ENCODE results near the gene TFB1M.
A peak's percentile ranks its signal among the peaks of the same experiment; 100 is the strongest.
"Not testable (repeated sequence)": the region's sequence is repeated elsewhere in the genome, so short reads cannot be mapped to it uniquely, and the experiment has no call there.

The TFB1M gene

GRCh38 chr6:155329460-155330132, 15.3 kb upstream of the TFB1M start:
- DNase-seq: no peak

GRCh38 chr6:155328539-155329459, 14.5 kb upstream of the TFB1M start:
- no peak for DNase-seq

DNA sequence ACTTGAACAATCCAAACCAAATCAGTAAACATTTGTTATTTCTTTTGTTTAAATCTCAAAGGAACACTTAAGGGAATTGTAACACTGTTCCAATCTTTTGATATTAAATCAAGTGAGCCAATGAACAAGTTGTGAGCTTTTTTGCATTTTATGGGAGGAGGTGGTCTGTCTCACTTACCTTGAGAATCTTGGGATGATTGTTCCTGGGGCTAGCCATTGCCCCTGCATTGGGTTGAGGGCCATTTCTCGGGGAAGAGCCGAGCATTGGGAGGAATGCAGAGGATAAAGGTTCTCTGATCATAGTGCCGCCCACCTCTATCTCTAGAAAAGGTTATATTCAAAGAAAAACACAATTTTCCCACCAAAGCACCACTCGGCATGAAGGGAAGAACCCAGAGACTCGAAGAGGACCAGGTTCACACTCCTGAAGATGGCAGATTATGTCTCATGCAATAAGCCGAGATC, 13.8 kb upstream of the TFB1M start:
- DNase-seq: no peak

DNA sequence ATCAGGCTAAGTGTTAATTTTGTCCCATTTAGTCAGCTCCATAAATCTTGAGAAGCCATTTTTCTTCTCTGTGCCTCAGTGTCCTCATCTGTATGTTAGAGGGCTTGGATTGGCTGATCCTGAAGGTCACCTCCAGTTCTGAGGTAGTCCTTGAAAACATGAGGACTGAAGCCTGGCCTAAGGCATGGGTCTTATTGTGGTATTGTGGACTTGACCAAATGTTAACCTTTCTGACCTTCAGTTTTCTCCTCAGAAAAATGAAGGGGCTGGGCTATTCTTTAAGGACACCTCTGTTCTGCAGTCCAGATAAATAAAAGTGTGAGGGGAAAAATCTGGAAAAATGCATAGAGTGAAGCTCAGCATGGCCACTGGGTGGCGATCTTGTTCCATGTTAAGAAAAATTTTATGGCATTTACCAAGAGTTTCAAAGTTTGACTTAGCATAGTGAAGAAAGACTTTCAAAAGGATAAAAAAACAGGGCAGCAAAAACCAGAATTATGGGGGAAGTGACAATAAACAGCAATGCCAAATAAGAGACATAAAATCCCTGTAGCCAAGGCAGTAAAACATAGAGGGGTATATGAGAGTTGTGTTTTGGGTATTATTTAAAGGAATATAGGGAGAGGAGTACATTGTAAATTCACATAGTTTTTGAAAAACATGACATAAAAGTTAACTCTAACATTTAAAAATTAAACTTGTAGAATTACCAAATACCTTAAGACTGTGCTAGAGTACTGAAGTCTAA, 13.2 kb upstream of the TFB1M start:
- peak; percentile 61 for DNase-seq

DNA sequence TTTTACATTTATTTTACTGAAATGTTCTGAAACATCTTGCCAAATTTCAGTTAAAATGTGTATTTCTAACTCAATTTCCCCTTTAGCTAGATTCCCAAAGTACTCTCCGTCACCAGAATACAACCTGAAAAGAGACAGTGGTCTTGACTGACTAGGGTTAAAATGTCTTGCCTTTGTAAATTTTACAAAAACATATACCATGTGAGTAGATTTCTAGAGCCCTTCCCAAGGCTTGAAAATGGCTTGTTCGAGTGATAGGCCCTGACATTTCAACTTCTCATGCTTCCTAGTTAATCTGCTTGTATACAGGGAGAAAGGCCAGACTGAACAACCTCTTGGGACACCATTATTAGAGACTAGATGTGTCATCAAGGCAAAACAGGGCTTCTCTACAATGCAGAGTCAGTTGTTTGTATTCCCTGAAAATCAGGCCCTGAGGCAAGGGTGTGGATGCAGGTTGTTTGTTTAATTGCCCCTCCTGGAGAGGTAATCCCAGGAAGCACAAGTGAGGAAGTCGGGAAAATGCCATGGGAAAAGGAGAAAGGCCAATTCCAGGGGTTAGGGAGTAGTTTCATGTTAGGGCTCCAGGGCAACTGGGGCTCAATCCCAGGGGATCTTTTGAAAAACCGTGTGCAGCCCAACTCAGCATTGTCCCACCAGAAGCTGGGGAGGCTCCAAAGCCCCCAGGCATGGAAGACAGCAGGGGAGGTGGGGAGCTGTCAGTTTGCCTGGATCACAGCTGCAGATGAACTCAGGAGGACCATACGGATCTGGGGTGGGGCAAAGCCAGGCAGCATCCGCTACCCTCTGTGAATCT, 11.6 kb upstream of the TFB1M start:
- no peak for DNase-seq

- DNase-seq: no peak
Measured at GRCh38 chr6:155324993-155325392, 10.7 kb upstream of the TFB1M start.

- no peak for DNase-seq
Measured at GRCh38 chr6:155324172-155324571, 9.9 kb upstream of the TFB1M start.

DNA sequence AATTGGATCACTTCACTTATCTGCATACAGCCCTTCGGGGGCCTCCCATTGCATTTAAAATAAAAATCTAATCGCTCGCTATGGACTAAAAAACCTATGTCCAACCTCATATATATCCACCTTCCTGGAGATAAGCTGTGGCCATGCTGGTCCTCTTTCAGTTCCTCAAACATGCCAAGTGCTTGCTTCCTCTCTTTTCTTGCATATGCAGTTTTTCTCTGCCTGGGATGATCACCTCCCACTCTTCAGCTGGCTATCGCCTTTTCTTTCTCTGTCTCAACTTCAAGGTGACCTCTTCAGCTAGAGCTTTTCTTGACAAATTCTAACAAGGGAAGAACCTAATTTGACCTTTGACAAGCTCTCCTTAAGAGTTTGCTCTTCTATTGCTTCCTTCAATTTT, 5.6 kb upstream of the TFB1M start:
- no peak for DNase-seq

DNA sequence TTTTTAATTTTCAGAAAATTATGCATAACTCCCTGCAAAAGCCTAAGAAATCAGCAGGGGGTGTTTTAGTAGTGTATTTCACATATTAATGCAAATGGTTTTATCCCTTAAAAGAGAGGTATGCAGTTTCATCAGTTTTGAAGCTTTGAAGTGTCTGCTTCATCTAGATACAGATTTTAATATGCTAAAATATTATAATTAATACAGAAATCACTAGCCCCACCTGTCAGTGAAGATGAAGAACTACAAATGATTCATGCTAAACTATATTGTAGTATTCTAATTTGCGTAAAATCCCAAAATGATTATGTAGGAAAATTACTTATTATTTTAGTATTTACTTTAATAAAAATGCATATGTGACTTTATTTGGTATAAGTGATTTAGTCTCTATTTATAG, 2.9 kb upstream of the TFB1M start:
- no peak for DNase-seq

GRCh38 chr6:155316419-155316818, 2.1 kb upstream of the TFB1M start:
- DNase-seq: no peak

GRCh38 chr6:155315516-155315871, 1.2 kb upstream of the TFB1M start:
- DNase-seq: no peak

GRCh38 chr6:155314773-155315515, 660 bp upstream of the TFB1M start:
- DNase-seq: peak; percentile 22

GRCh38 chr6:155313602-155314091, 637 bp downstream of the TFB1M start:
- DNase-seq: no peak

DNA sequence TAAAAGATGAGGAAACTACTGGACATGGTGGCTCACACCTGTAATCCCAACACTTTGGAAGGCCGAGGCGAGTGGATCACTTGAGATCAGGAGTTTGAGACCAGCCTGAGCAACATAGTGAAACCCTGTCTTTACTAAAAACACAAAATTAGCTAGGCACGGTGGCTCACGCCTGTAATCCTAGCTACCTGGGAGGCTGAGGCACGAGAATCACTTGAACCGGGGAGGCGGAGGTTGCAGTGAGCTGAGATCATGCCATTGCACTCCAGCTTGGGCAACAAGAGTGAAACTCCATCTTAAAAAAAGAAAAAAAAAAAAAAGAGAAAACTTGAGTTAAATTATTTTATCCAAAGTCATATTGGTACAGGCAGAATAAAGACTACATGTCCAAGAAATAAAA, 1.3 kb downstream of the TFB1M start:
- not testable (repeated sequence) for DNase-seq

GRCh38 chr6:155311583-155311982, 2.7 kb downstream of the TFB1M start:
- no peak for DNase-seq

- no peak for DNase-seq
Measured at GRCh38 chr6:155311086-155311485, 3.2 kb downstream of the TFB1M start.

GRCh38 chr6:155310596-155310995, 3.7 kb downstream of the TFB1M start:
- DNase-seq: no peak

GRCh38 chr6:155309150-155309549, 5.1 kb downstream of the TFB1M start:
- no peak for DNase-seq

DNA sequence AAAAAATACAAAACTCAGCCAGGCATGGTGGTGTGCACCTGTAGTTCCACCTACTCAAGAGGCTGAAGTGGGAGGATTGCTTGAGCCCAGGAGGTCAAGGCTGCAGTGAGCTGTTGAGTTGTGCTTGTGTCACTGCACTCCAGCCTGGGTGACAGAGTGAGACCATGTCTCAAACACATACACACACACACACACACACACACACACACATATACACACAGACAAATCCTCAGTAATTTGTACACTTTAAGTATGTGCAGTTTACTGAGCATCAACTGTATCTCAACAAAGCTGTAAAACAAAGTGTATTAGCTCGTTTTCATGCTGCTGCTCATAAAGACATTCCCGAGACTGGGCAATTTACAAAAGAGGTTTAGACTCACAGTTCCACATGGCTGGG, 7.3 kb downstream of the TFB1M start:
- no peak for DNase-seq

DNA sequence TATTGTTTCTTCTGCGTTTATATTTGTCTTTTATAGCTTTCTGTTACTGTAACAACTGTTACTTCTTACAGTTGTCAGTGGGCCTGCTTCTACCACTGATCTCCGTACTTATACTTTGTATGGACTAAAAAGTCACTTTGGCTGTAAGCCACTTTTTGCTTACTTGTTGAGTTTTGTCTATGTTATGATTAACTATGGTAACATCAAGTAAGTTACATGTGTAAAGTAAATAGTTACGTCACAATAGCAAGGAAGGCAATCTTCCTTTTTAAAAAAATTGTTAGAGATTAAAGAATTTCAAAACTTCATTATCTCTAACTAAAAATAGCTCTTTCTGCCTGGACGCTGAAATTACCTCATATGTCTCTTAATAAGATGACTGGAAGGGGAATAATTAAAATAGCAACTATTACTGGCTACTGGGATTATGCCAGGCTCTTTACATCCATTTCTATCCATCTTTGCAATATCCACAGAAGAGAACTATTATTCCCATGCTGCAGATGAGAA, 10.9 kb downstream of the TFB1M start:
- DNase-seq: no peak

DNA sequence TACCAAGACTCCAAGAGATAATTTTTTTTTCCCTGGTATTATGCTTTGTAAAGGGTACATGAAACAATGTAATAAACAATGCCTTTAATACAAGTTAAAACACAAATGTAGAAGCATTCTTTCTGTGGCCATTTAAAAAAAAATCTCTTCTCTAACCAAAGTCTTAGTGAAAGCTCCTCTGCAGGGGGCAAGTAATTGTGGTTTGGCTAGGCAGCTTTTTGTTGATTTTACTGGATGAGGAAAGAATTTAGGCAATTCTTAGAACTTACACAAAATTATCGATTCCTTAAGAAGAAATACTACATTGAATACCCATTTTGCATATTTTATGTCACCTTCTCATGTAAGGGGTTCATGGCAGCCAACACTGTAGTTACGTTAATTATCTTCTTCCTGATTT, 12.4 kb downstream of the TFB1M start:
- DNase-seq: no peak

DNA sequence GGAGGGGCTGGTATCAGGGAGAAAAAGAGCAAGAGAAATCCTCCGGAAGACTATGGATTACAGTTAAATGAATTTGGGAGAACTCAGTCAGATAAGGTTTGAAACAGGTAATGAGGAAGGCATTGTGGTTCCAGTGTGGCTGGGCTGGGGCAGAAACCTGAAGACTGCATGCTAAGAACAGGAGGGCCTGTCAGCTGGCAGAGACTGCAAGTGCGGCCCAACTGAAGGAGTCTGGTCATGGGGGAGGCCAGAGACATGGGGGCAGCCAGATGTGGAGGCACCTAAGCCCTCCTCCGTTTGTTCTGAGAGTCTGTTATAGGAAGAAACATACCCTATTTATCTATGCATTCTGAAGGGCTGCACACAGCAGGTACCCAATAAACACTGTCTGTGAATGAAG, 16.6 kb downstream of the TFB1M start:
- DNase-seq: no peak

Measured in activated T-cell treated with anti-CD3 and anti-CD28 coated beads for 4 hours (primary cell).